OCI-LY7 (cell line): ENCODE results near the gene TRANK1. TPM values are rescaled to one million over a fixed set of nuclear protein-coding genes. Genes with fewer than 3 reads are reported as not detected.

Experiments used
- BruUV-seq: library from RNA; stranded (reverse); fragments of 400-500 nt; replicated peaks from 2 replicates; lab custom pipeline; 2021; lab: Mats Ljungman, UMichigan
- CTCF ChIA-PET: fragments of 300-600 bp; sonication (Branson Sonifier 250); formaldehyde crosslinking; loops from one replicate; lab custom pipeline; 2022; ENCODE audit warnings: antibody characterized with exemption; ENCODE audit not compliant: unreplicated experiment; lab: Charles Lee
- POLR2A ChIA-PET: fragments of 300-600 bp; sonication (Branson Sonifier 250); formaldehyde crosslinking; loops from one replicate; lab custom pipeline; 2022; ENCODE audit warnings: antibody characterized with exemption; lab: Charles Lee
- DNase-seq: peaks from one replicate; pipeline ENCODE4 v3.0.0-alpha.2; 2015; ENCODE audit warnings: low spot score
- H2AFZ ChIP-seq: fragments of 200-600 bp; sonication (generic), shearing (Covaris generic); 2 replicates; pipeline ENCODE4 v1.6.1; 2014; ENCODE audit warnings: mild to moderate bottlenecking, antibody characterized with exemption, low read length, moderate library complexity
- H3K27ac ChIP-seq: fragments of 200-600 bp; sonication (generic); 2 replicates; pipeline ENCODE4 v1.5.1; 2014; ENCODE audit warnings: mixed run types, low read depth, mild to moderate bottlenecking, moderate library complexity, low read length, inconsistent platforms; ENCODE audit not compliant: poor library complexity, severe bottlenecking
- H3K36me3 ChIP-seq: fragments of 200-600 bp; sonication (generic); 2 replicates; pipeline ENCODE4 v1.6.1; 2014; ENCODE audit warnings: mild to moderate bottlenecking, antibody characterized with exemption, low read length, moderate library complexity, mixed read lengths; ENCODE audit not compliant: insufficient read depth
- H3K4me1 ChIP-seq: fragments of 200-600 bp; sonication (generic); 2 replicates; pipeline ENCODE4 v1.5.1; 2014; ENCODE audit warnings: mild to moderate bottlenecking, low read length; ENCODE audit not compliant: insufficient read depth, poor library complexity, severe bottlenecking
- H3K4me2 ChIP-seq: fragments of 200-600 bp; sonication (generic); 2 replicates; pipeline ENCODE4 v1.6.1; 2014; ENCODE audit warnings: mild to moderate bottlenecking, low read length
- H3K4me3 ChIP-seq: fragments of 200-600 bp; sonication (generic); 2 replicates; pipeline ENCODE4 v1.5.1; 2014; ENCODE audit warnings: mild to moderate bottlenecking, low read depth, low read length; ENCODE audit not compliant: poor library complexity, severe bottlenecking
- H3K79me2 ChIP-seq: fragments of 200-600 bp; sonication (generic); 2 replicates; pipeline ENCODE4 v1.6.1; 2016; ENCODE audit warnings: low read depth, mild to moderate bottlenecking, low read length, moderate library complexity, mixed read lengths; ENCODE audit not compliant: insufficient read depth
- H3K9me2 ChIP-seq: fragments of 200-600 bp; sonication (generic); 2 replicates; pipeline ENCODE4 v1.6.1; 2016; ENCODE audit warnings: mild to moderate bottlenecking, low read length, mixed read lengths; ENCODE audit not compliant: insufficient read depth
- H3K9me3 ChIP-seq: fragments of 200-600 bp; sonication (generic); 2 replicates; pipeline ENCODE4 v1.6.1; 2014; ENCODE audit warnings: mild to moderate bottlenecking, mixed run types, low read length, mixed read lengths
- H4K20me1 ChIP-seq: fragments of 200-600 bp; sonication (generic); 2 replicates; pipeline ENCODE4 v1.6.1; 2014; ENCODE audit warnings: mild to moderate bottlenecking, antibody characterized with exemption, low read length, moderate library complexity, mixed read lengths; ENCODE audit not compliant: insufficient read depth
- CTCF ChIP-seq: fragments of 200-600 bp; sonication (generic); conservative IDR thresholded peaks from 2 replicates; pipeline ENCODE4 v1.5.1; 2014; ENCODE audit warnings: mild to moderate bottlenecking, antibody characterized with exemption, low read length, moderate library complexity, mixed read lengths
- EZH2phosphoT487 ChIP-seq: fragments of 200-600 bp; sonication (generic); IDR thresholded peaks from 2 replicates; pipeline ENCODE4 v1.6.1; 2018; ENCODE audit warnings: low read depth, borderline replicate concordance, mild to moderate bottlenecking, mixed run types, antibody characterized with exemption, low read length, moderate library complexity, mixed read lengths
- intact Hi-C: fragments of 100-400 bp; cut with micrococcal nuclease; formaldehyde crosslinking; loops from one replicate; pipeline ENCODE4 v1.10.0; 2022; ENCODE audit not compliant: unreplicated experiment
- total RNA-seq, 2 experiments: library from RNA; depleted of rRNA in 1 of 2; stranded (reverse); fragments of >200 nt in 1 of 2; shearing (Covaris generic) in 1 of 2; gene quantifications; 2 replicates each; pipeline ENCODE4 v1.2.3, GENCODE V29; 2014 to 2022

The TRANK1 gene
- total RNA-seq, 2 experiments from 2014 or later = 34.9 to 57.1 TPM

- no peak for TF ChIP-seq CTCF
- no peak for TF ChIP-seq EZH2phosphoT487
- H4K20me1 ChIP-seq = no peaks in the 10 kb centered on the region
- ChIA-PET POLR2A (no interaction called here), CTCF (no interaction called here)
- H3K4me1 ChIP-seq = no peaks in the 10 kb centered on the region
- H3K36me3 ChIP-seq = peaks cover 95% of the 10 kb centered on the region
- no peak for DNase-seq
- H2AFZ ChIP-seq = no peak overlapping the region
- H3K27ac ChIP-seq = no peak overlapping the region
- H3K9me3 ChIP-seq = no peaks in the 10 kb centered on the region
- H3K9me2 ChIP-seq = no peaks in the 10 kb centered on the region
- H3K4me2 ChIP-seq = no peak overlapping the region
- BruUV-seq = no TSS peak
- no peak overlapping the region for H3K4me3 ChIP-seq
- no peaks in the 10 kb centered on the region for H3K79me2 ChIP-seq
- intact Hi-C loops = no loop called here
Measured at GRCh38 chr3:36852071-36852470, 92.8 kb downstream of the TRANK1 start.

- Histone ChIP-seq H3K4me1 (no peaks in the 10 kb centered on the region), H4K20me1 (no peaks in the 10 kb centered on the region), H3K9me2 (no peaks in the 10 kb centered on the region), H2AFZ (no peak overlapping the region), H3K4me3 (no peak overlapping the region), H3K79me2 (no peaks in the 10 kb centered on the region), H3K36me3 (peaks cover 95% of the 10 kb centered on the region), H3K4me2 (no peak overlapping the region), H3K27ac (no peak overlapping the region), H3K9me3 (no peaks in the 10 kb centered on the region)
- ChIA-PET POLR2A (interaction anchor here (0.5 kb wide), 1 partner anchor 20 kb away, joined by 4 read pairs; no protein-coding TSS in a partner anchor), CTCF (no interaction called here)
- no peak for DNase-seq
- intact Hi-C loops = no loop called here
- BruUV-seq = no TSS peak
- TF ChIP-seq CTCF (no peak), EZH2phosphoT487 (no peak)
Measured at GRCh38 chr3:36850743-36851142, 94.1 kb downstream of the TRANK1 start.

- Histone ChIP-seq H3K9me2 (no peaks in the 10 kb centered on the region), H4K20me1 (no peaks in the 10 kb centered on the region), H3K4me2 (no peak overlapping the region), H3K4me3 (no peak overlapping the region), H3K9me3 (no peaks in the 10 kb centered on the region), H3K4me1 (no peaks in the 10 kb centered on the region), H3K27ac (no peak overlapping the region), H3K36me3 (peaks cover 95% of the 10 kb centered on the region), H2AFZ (no peak overlapping the region), H3K79me2 (no peaks in the 10 kb centered on the region)
- intact Hi-C loops = no loop called here
- no peak for DNase-seq
- TF ChIP-seq CTCF (no peak), EZH2phosphoT487 (no peak)
- ChIA-PET POLR2A (interaction anchor here (0.6 to 2.0 kb wide), 4 partner anchors 11 to 621 kb away, joined by 3 to 5 read pairs (median 3); no protein-coding TSS in a partner anchor), CTCF (no interaction called here)
- no TSS peak for BruUV-seq
Measured at GRCh38 chr3:36846406-36846805, 98.4 kb downstream of the TRANK1 start.
